MM.1S (cell line): ENCODE data around the gene HELZ2.

Source experiments
- DNase-seq: peaks from one replicate; pipeline ENCODE4 v3.0.0-alpha.2; 2015
- H2AFZ ChIP-seq: fragments of 300-600 bp; sonication (generic); 2 replicates; pipeline ENCODE4 v1.6.0; 2016; ENCODE audit warnings: antibody characterized with exemption, low read length
- H3F3A ChIP-seq: fragments of 300-600 bp; sonication (generic); 2 replicates; pipeline ENCODE4 v1.6.1; 2016; ENCODE audit warnings: mild to moderate bottlenecking, antibody characterized with exemption, low read length, moderate library complexity, mixed read lengths; ENCODE audit not compliant: insufficient read depth
- H3K27ac ChIP-seq: fragments of 300-600 bp; sonication (generic); 2 replicates; pipeline ENCODE4 v1.5.1; 2016; ENCODE audit warnings: mild to moderate bottlenecking, low read length
- H3K27me3 ChIP-seq: fragments of 300-600 bp; sonication (generic); replicated peaks from 2 replicates; pipeline ENCODE4 v1.6.0; 2016; ENCODE audit warnings: low read length; ENCODE audit not compliant: insufficient read depth
- H3K36me3 ChIP-seq: fragments of 300-600 bp; sonication (generic); replicated peaks from 2 replicates; pipeline ENCODE4 v1.6.1; 2016; ENCODE audit warnings: mild to moderate bottlenecking, low read length, mixed read lengths; ENCODE audit not compliant: insufficient read depth
- H3K4me1 ChIP-seq: fragments of 300-600 bp; sonication (generic); 2 replicates; pipeline ENCODE4 v1.6.1; 2016; ENCODE audit warnings: low read length, mixed read lengths
- H3K4me2 ChIP-seq: fragments of 300-600 bp; sonication (generic); 2 replicates; pipeline ENCODE4 v1.6.0; 2016; ENCODE audit warnings: low read depth, low read length
- H3K4me3 ChIP-seq: fragments of 300-600 bp; sonication (generic); 2 replicates; pipeline ENCODE4 v1.5.1; 2016; ENCODE audit warnings: low read length, mixed read lengths
- H3K79me2 ChIP-seq: fragments of 300-600 bp; sonication (generic); 2 replicates; pipeline ENCODE4 v1.6.1; 2016; ENCODE audit warnings: mixed run types, low read length, mixed read lengths
- H3K9ac ChIP-seq: fragments of 300-600 bp; sonication (generic); 2 replicates; pipeline ENCODE4 v1.6.1; 2016; ENCODE audit warnings: low read length, mixed read lengths
- H3K9me2 ChIP-seq: fragments of 300-600 bp; sonication (generic); replicated peaks from 2 replicates; pipeline ENCODE4 v1.6.1; 2016; ENCODE audit warnings: mild to moderate bottlenecking, low read length, mixed read lengths; ENCODE audit not compliant: insufficient read depth
- H3K9me3 ChIP-seq: fragments of 300-600 bp; sonication (generic); replicated peaks from 2 replicates; pipeline ENCODE4 v1.6.1; 2016; ENCODE audit warnings: mild to moderate bottlenecking, low read length, mixed read lengths; ENCODE audit not compliant: insufficient read depth
- H4K20me1 ChIP-seq: fragments of 300-600 bp; sonication (generic); 2 replicates; pipeline ENCODE4 v1.6.1; 2016; ENCODE audit warnings: mild to moderate bottlenecking, low read length, moderate library complexity, mixed read lengths; ENCODE audit not compliant: insufficient read depth
- CTCF ChIP-seq: fragments of 300-600 bp; sonication (generic); IDR thresholded peaks from 2 replicates; pipeline ENCODE4 v1.5.1; 2016; ENCODE audit warnings: antibody characterized with exemption, low read length, mixed read lengths
- EZH2 ChIP-seq: fragments of 300-600 bp; sonication (generic); optimal IDR thresholded peaks from 2 replicates; pipeline ENCODE3; 2017; ENCODE audit warnings: low read depth, mild to moderate bottlenecking, antibody characterized with exemption, low read length, mixed read lengths
- EZH2phosphoT487 ChIP-seq: fragments of 300-600 bp; sonication (generic); IDR thresholded peaks from 2 replicates; pipeline ENCODE4 v1.6.1; 2018; ENCODE audit warnings: antibody characterized with exemption, low read length

The HELZ2 gene

GRCh38 chr20:63591786-63592355, 17.8 kb upstream of the HELZ2 start:
- Histone ChIP-seq H3K9ac (no peak overlapping the region), H2AFZ (no peak overlapping the region), H4K20me1 (no peaks in the 10 kb centered on the region), H3K4me2 (no peak overlapping the region), H3K27ac (no peak overlapping the region), H3K27me3 (no peaks in the 10 kb centered on the region), H3K9me2 (no peaks in the 10 kb centered on the region), H3K79me2 (no peaks in the 10 kb centered on the region), H3F3A (no peaks in the 10 kb centered on the region), H3K36me3 (no peaks in the 10 kb centered on the region), H3K9me3 (no peaks in the 10 kb centered on the region), H3K4me1 (no peaks in the 10 kb centered on the region), H3K4me3 (no peak overlapping the region)
- TF ChIP-seq EZH2phosphoT487 (no peak), EZH2 (no peak), CTCF (no peak)
- DNase-seq, result no peak

GRCh38 chr20:63591147-63591533, 17.1 kb upstream of the HELZ2 start:
- no peak overlapping the region for H3K4me2 ChIP-seq
- H3K36me3 ChIP-seq, result no peaks in the 10 kb centered on the region
- H3K27ac ChIP-seq, result no peak overlapping the region

GRCh38 chr20:63590218-63591146, 16.4 kb upstream of the HELZ2 start:
- Histone ChIP-seq H3K9me2 (no peaks in the 10 kb centered on the region), H3K27ac (no peak overlapping the region), H2AFZ (no peak overlapping the region), H3K4me3 (no peak overlapping the region), H3K36me3 (no peaks in the 10 kb centered on the region), H3K9ac (no peak overlapping the region), H3K9me3 (no peaks in the 10 kb centered on the region), H3K4me2 (no peak overlapping the region), H4K20me1 (no peaks in the 10 kb centered on the region), H3F3A (no peaks in the 10 kb centered on the region), H3K27me3 (no peaks in the 10 kb centered on the region), H3K79me2 (no peaks in the 10 kb centered on the region), H3K4me1 (no peaks in the 10 kb centered on the region)
- no peak for TF ChIP-seq EZH2phosphoT487
- TF ChIP-seq EZH2, result no peak
- no peak for TF ChIP-seq CTCF
- no peak for DNase-seq

More at GRCh38 chr20:63591147-63591533, 17.1 kb upstream of the HELZ2 start:
- Histone ChIP-seq H3K4me1 (no peaks in the 10 kb centered on the region), H4K20me1 (no peaks in the 10 kb centered on the region), H3K79me2 (no peaks in the 10 kb centered on the region), H2AFZ (no peak overlapping the region), H3K27me3 (no peaks in the 10 kb centered on the region), H3K9ac (no peak overlapping the region), H3K4me3 (no peak overlapping the region), H3K9me3 (no peaks in the 10 kb centered on the region), H3F3A (no peaks in the 10 kb centered on the region), H3K9me2 (no peaks in the 10 kb centered on the region)
- no peak for DNase-seq
- TF ChIP-seq EZH2phosphoT487 (no peak), EZH2 (no peak), CTCF (no peak)
